SK-N-MC (cell line): Measurements from ENCODE around the gene FAM76B.

ENCODE experiments used
- FOXP2 ChIP-seq: optimal IDR thresholded peaks from 2 replicates; pipeline ENCODE3; 2011; ENCODE audit warnings: mild to moderate bottlenecking, moderate library complexity; ENCODE audit not compliant: insufficient read depth; ENCODE audit errors: extremely low read length, control extremely low read depth
- POLR2AphosphoS5 ChIP-seq: IDR thresholded peaks from 2 replicates; pipeline ENCODE4 v1.6.1; 2012; ENCODE audit warnings: mild to moderate bottlenecking, low read depth, low read length, borderline replicate concordance

DNA sequence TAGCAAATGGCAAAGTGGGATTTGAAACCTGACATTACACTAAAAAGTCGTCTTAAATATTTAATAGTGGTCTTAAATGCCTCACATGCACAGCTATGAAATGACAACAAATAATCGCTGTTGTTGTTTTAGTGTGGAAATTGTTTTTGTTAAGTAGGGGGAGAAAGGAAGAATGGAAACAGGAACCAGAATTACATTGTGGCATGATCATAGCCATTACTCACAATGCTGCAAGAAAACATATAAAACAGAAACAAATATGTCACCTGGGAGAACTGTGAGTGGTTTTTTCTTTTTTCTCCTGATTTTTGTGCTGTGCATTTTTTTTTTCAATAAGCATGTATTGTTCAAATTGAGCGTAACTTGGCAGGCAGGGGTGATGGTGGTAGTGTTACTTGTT lies 22.9 kb downstream of the FAM76B start:
- no peak for TF ChIP-seq POLR2AphosphoS5
- TF ChIP-seq FOXP2: no peak
